ENCODE measurements around the gene GRHL3.
A peak's percentile ranks its signal among the peaks of the same experiment; 100 is the strongest.

The GRHL3 gene

GRCh38 chr1:24344090-24344742 lies 25.1 kb downstream of the GRHL3 start:
- DNase-seq (ENCODE audit: low read depth) = no peak

GRCh38 chr1:24345334-24345733 lies 26.2 kb downstream of the GRHL3 start:
- no peak for DNase-seq (ENCODE audit: low read depth)

- no peak for DNase-seq (ENCODE audit: low read depth)
These were observed 28.2 kb downstream of the GRHL3 start for GRCh38 chr1:24347159-24347934.

- DNase-seq (ENCODE audit: low read depth) = no peak
These were observed 29.0 kb downstream of the GRHL3 start for GRCh38 chr1:24348196-24348595.

GRCh38 chr1:24349891-24350290 lies 30.7 kb downstream of the GRHL3 start:
- DNase-seq (ENCODE audit: low read depth) = peak; percentile 24

GRCh38 chr1:24351247-24351646 lies 32.1 kb downstream of the GRHL3 start:
- DNase-seq (ENCODE audit: low read depth) = no peak

GRCh38 chr1:24351918-24352627 lies 32.9 kb downstream of the GRHL3 start:
- DNase-seq (ENCODE audit: low read depth) = peak; percentile 19

GRCh38 chr1:24353292-24353891 lies 34.2 kb downstream of the GRHL3 start:
- no peak for DNase-seq (ENCODE audit: low read depth)

- DNase-seq (ENCODE audit: low read depth) = no peak
These were observed 36.3 kb downstream of the GRHL3 start for GRCh38 chr1:24355466-24355865.

- DNase-seq (ENCODE audit: low read depth) = no peak
These were observed 37.9 kb downstream of the GRHL3 start for GRCh38 chr1:24357038-24357437.

GRCh38 chr1:24360681-24361080 lies 41.5 kb downstream of the GRHL3 start:
- DNase-seq (ENCODE audit: low read depth) = no peak

- DNase-seq (ENCODE audit: low read depth) = no peak
These were observed 42.7 kb downstream of the GRHL3 start for GRCh38 chr1:24361811-24362210.

- DNase-seq (ENCODE audit: low read depth) = no peak
These were observed 43.2 kb downstream of the GRHL3 start for GRCh38 chr1:24362396-24362795.

GRCh38 chr1:24362982-24363614 lies 43.9 kb downstream of the GRHL3 start:
- DNase-seq (ENCODE audit: low read depth) = no peak

- DNase-seq (ENCODE audit: low read depth) = no peak
These were observed 44.8 kb downstream of the GRHL3 start for GRCh38 chr1:24363994-24364393.

- DNase-seq (ENCODE audit: low read depth) = no peak
These were observed 45.4 kb downstream of the GRHL3 start for GRCh38 chr1:24364605-24364974.

- DNase-seq (ENCODE audit: low read depth) = no peak
These were observed 46.0 kb downstream of the GRHL3 start for GRCh38 chr1:24364975-24365678.

- no peak for DNase-seq (ENCODE audit: low read depth)
These were observed 47.5 kb downstream of the GRHL3 start for GRCh38 chr1:24366707-24367106.

GRCh38 chr1:24369199-24369598 lies 50.0 kb downstream of the GRHL3 start:
- DNase-seq (ENCODE audit: low read depth) = no peak

GRCh38 chr1:24369801-24370200 lies 50.6 kb downstream of the GRHL3 start:
- no peak for DNase-seq (ENCODE audit: low read depth)

GRCh38 chr1:24373044-24373443 lies 53.9 kb downstream of the GRHL3 start:
- DNase-seq (ENCODE audit: low read depth) = no peak

- DNase-seq (ENCODE audit: low read depth) = no peak
These were observed 54.6 kb downstream of the GRHL3 start for GRCh38 chr1:24373710-24374109.
